Upper lobe of right lung (tissue), 1 donor: Measurements from ENCODE around the gene ATM. TPM values are rescaled to one million over a fixed set of nuclear protein-coding genes. Genes with fewer than 3 reads are reported as not detected.
"Not testable (repeated sequence)": the region's sequence is repeated elsewhere in the genome, so short reads cannot be mapped to it uniquely, and the experiment has no call there.

Experiments used
- ATAC-seq: fragments of 200-7000 bp; cut with Tn5 transposase; one replicate; pipeline ENCODE4 v1.9.1; 2020; ENCODE audit warnings: mild to moderate bottlenecking, moderate library complexity
- DNase-seq: peaks from one replicate; pipeline ENCODE4 v3.0.0-alpha.2; 2020
- H3K27ac ChIP-seq: fragments of 200-600 bp; one replicate; pipeline ENCODE4 v1.8.0; 2022
- H3K27me3 ChIP-seq: fragments of 200-600 bp; one replicate; pipeline ENCODE4 v1.8.0; 2022; ENCODE audit warnings: mild to moderate bottlenecking
- H3K36me3 ChIP-seq: fragments of 200-600 bp; one replicate; pipeline ENCODE4 v1.8.0; 2022
- H3K4me1 ChIP-seq: fragments of 200-600 bp; one replicate; pipeline ENCODE4 v1.8.0; 2022
- H3K4me3 ChIP-seq: fragments of 200-600 bp; one replicate; pipeline ENCODE4 v1.8.0; 2022; ENCODE audit warnings: mild to moderate bottlenecking
- H3K9me3 ChIP-seq: fragments of 200-600 bp; one replicate; pipeline ENCODE4 v1.8.0; 2022
- CTCF ChIP-seq: fragments of 200-600 bp; IDR thresholded peaks from one replicate; pipeline ENCODE4 v1.8.0; 2022; ENCODE audit warnings: antibody characterized with exemption
- intact Hi-C: fragments of 100-400 bp; cut with DNase I; formaldehyde crosslinking; loops from one replicate; pipeline ENCODE4 v1.11.0; 2022
- total RNA-seq: library from RNA; stranded (reverse); fragmentation: NEBNext Ultra II Directional; extraction: Animal tissue kit (Norgen Biotek cat#: 25700); gene quantifications from one replicate; pipeline ENCODE4 v1.2.1, GENCODE V29; 2021
- donor health status: DM: no; HTN: yes; CAD: no; lungs with severe emphysema.

ATM gene
- total RNA-seq, 1 donor from 2014 or later = 74.0 TPM

- ATAC-seq (no peak), DNase-seq (no peak)
- Histone ChIP-seq H3K36me3 (no peaks in the 10 kb centered on the region), H3K27ac (no peak overlapping the region), H3K4me1 (no peaks in the 10 kb centered on the region), H3K4me3 (no peak overlapping the region), H3K27me3 (no peaks in the 10 kb centered on the region), H3K9me3 (no peaks in the 10 kb centered on the region)
- intact Hi-C loops = no loop called here
- no peak for TF ChIP-seq CTCF
These were observed 179.4 kb downstream of the ATM start for GRCh38 chr11:108402241-108402640.

GRCh38 chr11:108403052-108403451 is 180.2 kb downstream of the ATM start:
- Histone ChIP-seq H3K4me1 (no peaks in the 10 kb centered on the region), H3K4me3 (no peak overlapping the region), H3K27ac (no peak overlapping the region), H3K36me3 (no peaks in the 10 kb centered on the region), H3K9me3 (no peaks in the 10 kb centered on the region), H3K27me3 (no peaks in the 10 kb centered on the region)
- intact Hi-C loops = no loop called here
- ATAC-seq = no peak
- no peak for DNase-seq
- TF ChIP-seq CTCF = no peak

GRCh38 chr11:108405706-108406105 is 182.8 kb downstream of the ATM start:
- no peak for TF ChIP-seq CTCF
- DNase-seq = no peak
- no peak for ATAC-seq
- Histone ChIP-seq H3K4me1 (no peaks in the 10 kb centered on the region), H3K36me3 (no peaks in the 10 kb centered on the region), H3K27ac (no peak overlapping the region), H3K4me3 (no peak overlapping the region), H3K9me3 (no peaks in the 10 kb centered on the region), H3K27me3 (no peaks in the 10 kb centered on the region)
- intact Hi-C loops = no loop called here

- ATAC-seq (no peak), DNase-seq (no peak)
- H3K4me1 ChIP-seq = no peaks in the 10 kb centered on the region
- no peaks in the 10 kb centered on the region for H3K9me3 ChIP-seq
- no peaks in the 10 kb centered on the region for H3K27me3 ChIP-seq
- TF ChIP-seq CTCF = no peak
- H3K27ac ChIP-seq = no peak overlapping the region
- no peak overlapping the region for H3K4me3 ChIP-seq
- intact Hi-C loops = no loop called here
- H3K36me3 ChIP-seq = no peaks in the 10 kb centered on the region
These were observed 192.1 kb downstream of the ATM start for GRCh38 chr11:108414958-108415357.

- H3K27me3 ChIP-seq, intact Hi-C loops, H3K4me3 ChIP-seq, H3K36me3 ChIP-seq, H3K27ac ChIP-seq, H3K9me3 ChIP-seq, ATAC-seq, DNase-seq, H3K4me1 ChIP-seq: not testable (repeated sequence)
- peak; percentile 29 for TF ChIP-seq CTCF
These were observed 194.7 kb downstream of the ATM start for GRCh38 chr11:108417551-108417950.

Other genes with a start within 250 kb of the ATM start
- gene CUL5, start 214.2 kb upstream of the ATM start, total RNA-seq = 37.9 TPM
- 68.4 TPM for gene ACAT1, start 101.5 kb upstream of the ATM start, total RNA-seq
- 15.0 TPM for gene NPAT, start 429 bp upstream of the ATM start, total RNA-seq
- 0.46 TPM for gene C11orf65, start 244.5 kb downstream of the ATM start, total RNA-seq